SK-N-SH treated with all-trans-retinoic acid at 6 μM for 48 hours (cell line): ENCODE data around the gene LONP2.

Source experiments
- BACH2 ChIP-seq: fragments of 250-450 bp; sonication (Bioruptor Pico); IDR thresholded peaks from 2 replicates; pipeline ENCODE4 v1.9.0; 2021; ENCODE audit warnings: mild to moderate bottlenecking, borderline replicate concordance
- ESRRG ChIP-seq: fragments of 250-450 bp; sonication (Bioruptor Pico); IDR thresholded peaks from 2 replicates; pipeline ENCODE4 v1.6.1; 2021; ENCODE audit warnings: mild to moderate bottlenecking
- GLIS3 ChIP-seq: fragments of 250-450 bp; sonication (Bioruptor Pico); IDR thresholded peaks from 2 replicates; pipeline ENCODE4 v1.5.0; 2020; ENCODE audit warnings: mild to moderate bottlenecking, moderate library complexity
- ISL1 ChIP-seq: fragments of 250-450 bp; sonication (Bioruptor Pico); IDR thresholded peaks from 2 replicates; pipeline ENCODE4 v2.1.2; 2022; ENCODE audit warnings: mild to moderate bottlenecking, moderate library complexity
- OSR1 ChIP-seq: fragments of 250-450 bp; sonication (Bioruptor Pico); IDR thresholded peaks from 2 replicates; pipeline ENCODE4 v1.8.0; 2022; ENCODE audit warnings: moderate library complexity, mild to moderate bottlenecking, inconsistent platforms
- POU6F1 ChIP-seq: fragments of 250-450 bp; sonication (Bioruptor Pico); IDR thresholded peaks from 2 replicates; pipeline ENCODE4 v1.8.0; 2021; ENCODE audit warnings: low read depth, mild to moderate bottlenecking, moderate library complexity, borderline replicate concordance
- RARB ChIP-seq: fragments of 250-450 bp; sonication (Bioruptor Pico); IDR thresholded peaks from 2 replicates; pipeline ENCODE4 v1.8.0; 2021; ENCODE audit warnings: mild to moderate bottlenecking, moderate library complexity
- SNAI2 ChIP-seq: fragments of 250-450 bp; sonication (Bioruptor Pico); IDR thresholded peaks from 2 replicates; pipeline ENCODE4 v1.5.0; 2020; ENCODE audit warnings: mild to moderate bottlenecking, moderate library complexity
- ZNF565 ChIP-seq: fragments of 450-650 bp; formaldehyde crosslinking; conservative IDR thresholded peaks from 2 replicates; pipeline ENCODE4 v1.5.0; 2020; ENCODE audit warnings: low read depth, mild to moderate bottlenecking, moderate library complexity
- ZNF70 ChIP-seq: fragments of 450-650 bp; formaldehyde crosslinking; IDR thresholded peaks from 2 replicates; pipeline ENCODE4 v1.5.0; 2020; ENCODE audit warnings: mild to moderate bottlenecking, moderate library complexity
- ZNF8 ChIP-seq: fragments of 450-650 bp; formaldehyde crosslinking; IDR thresholded peaks from 2 replicates; pipeline ENCODE4 v1.5.0; 2020; ENCODE audit warnings: mild to moderate bottlenecking, moderate library complexity

- TF ChIP-seq ESRRG (CRISPR knock-in tag) (no peak), SNAI2 (no peak), ISL1 (no peak), OSR1 (no peak), ZNF565 (CRISPR knock-in tag) (no peak), BACH2 (CRISPR knock-in tag) (no peak), RARB (no peak), GLIS3 (no peak), ZNF8 (no peak), ZNF70 (no peak), POU6F1 (CRISPR knock-in tag) (no peak)
Observed at GRCh38 chr16:48383009-48383876, 139.1 kb downstream of the LONP2 start.
